PC-3 (cell line): Measurements from ENCODE around the gene ORC5. TPM values are rescaled to one million over a fixed set of nuclear protein-coding genes. Genes with fewer than 3 reads are reported as not detected.
A peak's percentile ranks its signal among the peaks of the same experiment; 100 is the strongest.

Experiments
- ATAC-seq: fragments of 200-7000 bp; cut with Tn5 transposase; 2 replicates; pipeline ENCODE4 v1.9.1; 2020; ENCODE audit warnings: mild to moderate bottlenecking, moderate library complexity
- BruUV-seq: library from RNA; stranded (reverse); fragments of 400-500 nt; replicated peaks from 2 replicates; lab custom pipeline; 2021; lab: Mats Ljungman, UMichigan
- CTCF ChIA-PET: fragments of 300-600 bp; sonication (Branson Sonifier 250); formaldehyde crosslinking; loops from one replicate; lab custom pipeline; 2022; ENCODE audit warnings: antibody characterized with exemption; lab: Charles Lee
- POLR2A ChIA-PET: fragments of 300-600 bp; sonication (Branson Sonifier 250); formaldehyde crosslinking; loops from one replicate; lab custom pipeline; 2022; ENCODE audit warnings: antibody characterized with exemption; ENCODE audit not compliant: unreplicated experiment; lab: Charles Lee
- DNase-seq: peaks from one replicate; pipeline ENCODE4 v3.0.0-alpha.2; 2015
- H2AFZ ChIP-seq: fragments of 300-600 bp; sonication (generic); 2 replicates; pipeline ENCODE4 v1.6.0; 2016; ENCODE audit warnings: antibody characterized with exemption, low read length
- H3F3A ChIP-seq: fragments of 300-600 bp; sonication (generic); one replicate; pipeline ENCODE4 v1.6.0; 2017; ENCODE audit warnings: antibody characterized with exemption, low read length, control low read depth, mild to moderate bottlenecking; ENCODE audit not compliant: unreplicated experiment
- H3K27ac ChIP-seq: fragments of 300-600 bp; sonication (generic); 2 replicates; pipeline ENCODE4 v1.5.1; 2016; ENCODE audit warnings: mild to moderate bottlenecking, low read length
- H3K27me3 ChIP-seq: fragments of 300-600 bp; sonication (generic); 2 replicates; pipeline ENCODE4 v1.6.1; 2016; ENCODE audit warnings: low read length, mixed read lengths
- H3K36me3 ChIP-seq: fragments of 300-600 bp; sonication (generic); 2 replicates; pipeline ENCODE4 v1.6.1; 2016; ENCODE audit warnings: low read depth, mixed run types, low read length, mixed read lengths
- H3K4me1 ChIP-seq: fragments of 300-600 bp; sonication (generic); 2 replicates; pipeline ENCODE4 v1.5.1; 2016; ENCODE audit warnings: low read length; ENCODE audit not compliant: insufficient read depth
- H3K4me2 ChIP-seq: fragments of 300-600 bp; sonication (generic); 2 replicates; pipeline ENCODE4 v1.6.0; 2016; ENCODE audit warnings: low read length
- H3K4me3 ChIP-seq: fragments of 300-600 bp; sonication (generic); 2 replicates; pipeline ENCODE4 v1.5.1; 2016; ENCODE audit warnings: mild to moderate bottlenecking, low read length, mixed read lengths
- H3K79me2 ChIP-seq: fragments of 300-600 bp; sonication (generic); 2 replicates; pipeline ENCODE4 v1.6.1; 2017; ENCODE audit warnings: low read length, mixed read lengths
- H3K9ac ChIP-seq: fragments of 300-600 bp; sonication (generic); 2 replicates; pipeline ENCODE4 v1.6.0; 2016; ENCODE audit warnings: mild to moderate bottlenecking, low read length
- H3K9me2 ChIP-seq: fragments of 300-600 bp; sonication (generic); replicated peaks from 2 replicates; pipeline ENCODE4 v1.6.1; 2016; ENCODE audit warnings: mixed run types, low read length, mixed read lengths
- H3K9me3 ChIP-seq: fragments of 300-600 bp; sonication (generic); 2 replicates; pipeline ENCODE4 v1.6.1; 2016; ENCODE audit warnings: low read length, mixed read lengths
- H4K20me1 ChIP-seq: fragments of 300-600 bp; sonication (generic); 2 replicates; pipeline ENCODE4 v1.6.1; 2016; ENCODE audit warnings: low read length, mixed read lengths
- EZH2 ChIP-seq: fragments of 300-600 bp; sonication (generic); IDR thresholded peaks from one replicate; pipeline ENCODE4 v1.6.1; 2017; ENCODE audit warnings: antibody characterized with exemption, mild to moderate bottlenecking, low read length; ENCODE audit not compliant: unreplicated experiment
- EZH2phosphoT487 ChIP-seq: fragments of 300-600 bp; sonication (generic); IDR thresholded peaks from 2 replicates; pipeline ENCODE4 v1.6.1; 2018; ENCODE audit warnings: mild to moderate bottlenecking, antibody characterized with exemption, low read length, borderline replicate concordance
- intact Hi-C: fragments of 100-400 bp; cut with micrococcal nuclease; formaldehyde crosslinking; loops from 2 replicates; pipeline ENCODE4 v1.9.0; 2023
- total RNA-seq: library from RNA; depleted of rRNA; stranded (reverse); fragments of >200 nt; gene quantifications from 2 replicates; pipeline ENCODE4 v1.2.3, GENCODE V29; 2014
- TF ChIP-seq, protein P1 (sequence below): fragments of 300-600 bp; sonication (generic); conservative IDR thresholded peaks from 2 replicates; pipeline ENCODE4 v1.5.1; 2017; ENCODE audit warnings: antibody characterized with exemption, low read depth, mild to moderate bottlenecking, low read length

ORC5 gene
- total RNA-seq, 1 experiment from 2014 or later: 34.5 TPM

DNA sequence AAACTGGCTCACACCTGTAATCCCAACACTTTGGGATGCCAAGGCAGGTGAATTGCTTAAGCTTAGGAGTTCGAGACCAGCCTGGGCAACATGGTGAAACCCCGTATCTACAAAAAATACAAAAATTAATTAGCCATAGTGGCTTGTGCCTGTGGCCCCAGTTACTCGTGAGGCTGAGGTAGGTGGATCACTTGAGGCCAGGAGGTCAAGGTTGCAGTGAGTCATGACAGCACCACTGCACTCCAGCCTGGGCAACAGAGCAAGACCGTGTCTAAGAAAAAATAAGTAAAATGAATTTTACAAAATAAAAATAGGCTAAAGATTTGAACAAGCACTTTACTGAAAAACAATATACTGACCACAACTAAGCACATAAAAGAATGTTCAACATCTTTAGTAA, 9.8 kb upstream of the ORC5 start:
- intact Hi-C loops: no loop called here
- H3K9me3 ChIP-seq: 0 out of 2 replicates have a peak, but pooled peaks cover 3% of the 10 kb centered on the region
- no peaks in the 10 kb centered on the region; the same call in 1 of the 2 replicates for H3K27me3 ChIP-seq
- H3K4me1 ChIP-seq: no peaks in the 10 kb centered on the region
- H3K4me2 ChIP-seq: no peak overlapping the region
- no peaks in the 10 kb centered on the region for H3F3A ChIP-seq
- no peaks in the 10 kb centered on the region for H3K36me3 ChIP-seq
- H4K20me1 ChIP-seq: no peaks in the 10 kb centered on the region
- TF ChIP-seq EZH2 (no peak), EZH2phosphoT487 (no peak)
- TF ChIP-seq, protein P1, sequence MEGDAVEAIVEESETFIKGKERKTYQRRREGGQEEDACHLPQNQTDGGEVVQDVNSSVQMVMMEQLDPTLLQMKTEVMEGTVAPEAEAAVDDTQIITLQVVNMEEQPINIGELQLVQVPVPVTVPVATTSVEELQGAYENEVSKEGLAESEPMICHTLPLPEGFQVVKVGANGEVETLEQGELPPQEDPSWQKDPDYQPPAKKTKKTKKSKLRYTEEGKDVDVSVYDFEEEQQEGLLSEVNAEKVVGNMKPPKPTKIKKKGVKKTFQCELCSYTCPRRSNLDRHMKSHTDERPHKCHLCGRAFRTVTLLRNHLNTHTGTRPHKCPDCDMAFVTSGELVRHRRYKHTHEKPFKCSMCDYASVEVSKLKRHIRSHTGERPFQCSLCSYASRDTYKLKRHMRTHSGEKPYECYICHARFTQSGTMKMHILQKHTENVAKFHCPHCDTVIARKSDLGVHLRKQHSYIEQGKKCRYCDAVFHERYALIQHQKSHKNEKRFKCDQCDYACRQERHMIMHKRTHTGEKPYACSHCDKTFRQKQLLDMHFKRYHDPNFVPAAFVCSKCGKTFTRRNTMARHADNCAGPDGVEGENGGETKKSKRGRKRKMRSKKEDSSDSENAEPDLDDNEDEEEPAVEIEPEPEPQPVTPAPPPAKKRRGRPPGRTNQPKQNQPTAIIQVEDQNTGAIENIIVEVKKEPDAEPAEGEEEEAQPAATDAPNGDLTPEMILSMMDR: no peak
- H3K79me2 ChIP-seq: no peaks in the 10 kb centered on the region
- BruUV-seq: no TSS peak
- H3K9ac ChIP-seq: no peak overlapping the region
- CTCF ChIA-PET: no interaction called here
- H3K27ac ChIP-seq: no peak overlapping the region
- ATAC-seq: no peak
- no peak overlapping the region for H2AFZ ChIP-seq
- no peaks in the 10 kb centered on the region for H3K9me2 ChIP-seq
- no peak overlapping the region for H3K4me3 ChIP-seq
- POLR2A ChIA-PET: no interaction called here
- no peak for DNase-seq

- no peaks in the 10 kb centered on the region for H3K9me3 ChIP-seq
- no peak overlapping the region for H3K27ac ChIP-seq
- no peak for TF ChIP-seq EZH2
- TF ChIP-seq, protein P1: no peak
- no peak for TF ChIP-seq EZH2phosphoT487
- H3K9ac ChIP-seq: no peak overlapping the region
- H3K9me2 ChIP-seq: no peaks in the 10 kb centered on the region
- BruUV-seq: no TSS peak
- ATAC-seq (no peak), DNase-seq (no peak)
- CTCF ChIA-PET: no interaction called here
- H3K79me2 ChIP-seq: peaks cover 33% of the 10 kb centered on the region
- no peak overlapping the region for H3K4me2 ChIP-seq
- POLR2A ChIA-PET: no interaction called here
- peaks cover 8% of the 10 kb centered on the region; the same call in 1 of the 2 replicates for H4K20me1 ChIP-seq
- no peaks in the 10 kb centered on the region for H3F3A ChIP-seq
- no peak overlapping the region for H2AFZ ChIP-seq
- peaks cover 14% of the 10 kb centered on the region for H3K4me1 ChIP-seq
- intact Hi-C loops: no loop called here
- H3K36me3 ChIP-seq: no peaks in the 10 kb centered on the region
- no peak overlapping the region for H3K4me3 ChIP-seq
- no peaks in the 10 kb centered on the region for H3K27me3 ChIP-seq
These were observed 1.2 kb upstream of the ORC5 start for GRCh38 chr7:104209063-104209462.

- CTCF ChIA-PET: no interaction called here
- Histone ChIP-seq H3K4me3 (peak overlapping the region; percentile 99), H3K9ac (peak overlapping the region; percentile 97), H3K27ac (no peak overlapping the region), H3K36me3 (0 out of 2 replicates have a peak, but pooled peaks cover 5% of the 10 kb centered on the region), H3K4me2 (peak overlapping the region; percentile 96), H3K9me3 (no peaks in the 10 kb centered on the region), H3K79me2 (peaks cover 39% of the 10 kb centered on the region), H3K27me3 (no peaks in the 10 kb centered on the region), H3K9me2 (no peaks in the 10 kb centered on the region), H2AFZ (peak overlapping the region; percentile 91), H3F3A (no peaks in the 10 kb centered on the region), H4K20me1 (peaks cover 8% of the 10 kb centered on the region; the same call in 1 of the 2 replicates), H3K4me1 (peaks cover 14% of the 10 kb centered on the region)
- POLR2A ChIA-PET: interaction anchor here (0.6 to 0.7 kb wide), 3 partner anchors 24 to 91 kb away, joined by 3 to 4 read pairs (median 4); no protein-coding TSS in a partner anchor
- ATAC-seq (no peak), DNase-seq (no peak)
- BruUV-seq: TSS peak; percentile 96
- intact Hi-C loops: no loop called here
- TF ChIP-seq, protein P1: no peak
- no peak for TF ChIP-seq EZH2
- TF ChIP-seq EZH2phosphoT487: no peak
These were observed 588 bp upstream of the ORC5 start for GRCh38 chr7:104208421-104208780.
